HG03442 (cell line): ENCODE results near the gene KCNQ5.
"Not testable (repeated sequence)": the region's sequence is repeated elsewhere in the genome, so short reads cannot be mapped to it uniquely, and the experiment has no call there.

Source experiments
- ATAC-seq: cut with Tn5 transposase; IDR thresholded peaks from one replicate; pipeline ENCODE4 v1.9.1; 2021; ENCODE audit warnings: mild to moderate bottlenecking, moderate library complexity; ENCODE audit not compliant: unreplicated experiment

KCNQ5 gene

DNA sequence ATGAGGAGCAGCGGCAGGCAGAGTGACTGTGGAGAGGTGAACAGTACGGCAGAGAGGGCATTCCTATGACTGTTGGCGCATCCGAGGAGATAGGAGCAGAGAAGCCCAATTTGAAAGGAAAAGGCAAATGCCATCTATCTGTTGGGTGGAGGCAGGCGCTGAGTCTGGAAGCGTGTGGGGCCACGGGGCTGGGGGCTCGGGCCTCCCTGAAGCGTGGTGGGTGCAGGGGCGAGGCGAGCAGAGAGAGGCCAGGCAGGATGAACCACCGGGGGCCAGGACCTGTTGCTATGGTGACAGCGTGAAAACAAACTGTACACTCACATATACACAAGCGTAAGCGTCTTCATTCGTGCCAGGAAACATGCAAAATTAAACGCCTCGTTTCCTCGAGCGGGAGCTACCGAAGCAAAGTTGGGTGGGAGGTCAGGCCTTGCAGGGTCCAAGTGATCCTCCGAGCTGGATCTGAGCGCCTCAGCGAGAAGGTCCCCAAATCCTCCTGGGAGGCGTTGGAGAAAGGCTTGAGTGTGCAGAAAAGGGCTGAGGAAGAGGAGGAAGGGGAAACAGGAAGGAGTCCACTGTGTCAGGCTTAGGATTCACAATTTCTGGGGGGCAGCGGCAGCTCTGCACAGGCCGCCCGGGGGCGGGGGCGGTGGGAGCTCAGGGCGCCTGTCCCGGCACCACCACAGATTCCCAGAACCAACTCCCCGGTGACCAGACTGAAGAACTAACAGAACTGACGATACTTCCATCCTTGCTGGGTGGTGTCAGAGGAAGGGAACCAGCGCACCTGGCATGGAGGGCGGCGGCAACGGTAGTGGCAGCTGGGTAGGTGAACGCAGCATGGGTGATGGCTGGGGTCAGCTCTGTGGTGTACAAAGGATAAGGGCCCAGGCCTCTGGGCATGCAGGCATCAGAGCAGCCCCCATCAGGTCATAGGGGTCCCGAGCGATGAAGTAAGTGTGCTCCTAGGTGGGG, 535.2 kb downstream of the KCNQ5 start:
- no peak for ATAC-seq

DNA sequence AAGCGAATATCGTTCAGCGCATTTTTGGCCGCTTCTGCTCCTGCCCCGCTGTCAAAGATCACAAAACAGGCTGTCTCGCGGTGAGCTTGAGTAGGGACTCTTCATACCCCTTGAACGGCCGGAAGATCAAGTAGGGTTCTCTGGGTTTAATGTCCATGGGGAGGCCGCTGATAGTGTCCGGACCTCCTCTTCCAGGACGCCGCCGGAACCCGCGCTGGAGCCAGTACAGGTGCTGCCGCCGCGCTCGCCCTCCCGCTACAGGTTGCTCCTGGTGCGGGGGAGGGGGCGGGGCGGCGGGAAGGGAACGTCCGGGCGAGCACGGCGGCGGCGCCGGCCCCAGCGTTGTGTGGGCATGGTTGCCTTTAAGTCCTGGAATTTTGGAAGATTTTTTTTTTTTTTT, 536.0 kb downstream of the KCNQ5 start:
- no peak for ATAC-seq

GRCh38 chr6:73169111-73169510, 547.2 kb downstream of the KCNQ5 start:
- ATAC-seq, result no peak

GRCh38 chr6:73169633-73170032, 547.8 kb downstream of the KCNQ5 start:
- ATAC-seq, result no peak

DNA sequence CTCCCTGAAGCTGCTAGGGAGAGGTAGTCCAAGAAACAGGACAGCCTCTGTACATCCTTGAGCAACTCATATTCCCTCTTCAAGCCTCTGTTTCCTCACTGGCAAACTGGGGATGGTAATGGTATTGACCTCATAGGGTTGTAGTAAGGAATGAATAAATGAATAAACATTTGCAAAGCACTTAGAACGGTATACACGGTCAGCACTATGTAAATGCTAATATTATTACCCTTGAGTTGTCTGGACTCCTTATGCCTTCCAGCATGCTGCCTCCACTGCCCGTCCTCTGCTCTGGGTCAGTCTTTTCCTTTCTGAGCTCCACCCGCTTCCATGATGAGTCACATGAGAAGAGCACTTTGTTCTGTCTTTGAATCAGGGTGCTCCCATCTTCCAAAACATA, 552.8 kb downstream of the KCNQ5 start:
- ATAC-seq, result no peak

DNA sequence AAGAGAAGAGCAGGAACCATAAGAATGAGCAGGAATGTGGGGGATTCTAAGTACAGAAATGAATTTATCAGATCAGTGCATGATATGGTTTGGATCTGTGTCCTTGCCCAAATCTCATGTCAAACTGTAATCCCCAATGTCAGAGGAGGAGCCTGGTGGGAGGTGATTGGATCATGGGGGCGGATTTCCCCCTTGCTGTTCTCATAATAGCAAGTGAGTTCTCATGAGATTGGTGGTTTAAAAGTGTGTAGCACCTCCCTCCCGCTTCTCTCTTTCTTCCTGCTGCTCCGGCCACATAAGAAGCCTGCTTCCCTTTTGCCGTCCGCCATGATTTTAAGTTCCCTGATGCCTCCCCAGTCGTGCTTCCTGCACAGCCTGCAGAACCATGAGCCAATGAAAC, 554.2 kb downstream of the KCNQ5 start:
- ATAC-seq, result no peak

GRCh38 chr6:73177221-73177944, 555.5 kb downstream of the KCNQ5 start:
- ATAC-seq, result peak; percentile 43

DNA sequence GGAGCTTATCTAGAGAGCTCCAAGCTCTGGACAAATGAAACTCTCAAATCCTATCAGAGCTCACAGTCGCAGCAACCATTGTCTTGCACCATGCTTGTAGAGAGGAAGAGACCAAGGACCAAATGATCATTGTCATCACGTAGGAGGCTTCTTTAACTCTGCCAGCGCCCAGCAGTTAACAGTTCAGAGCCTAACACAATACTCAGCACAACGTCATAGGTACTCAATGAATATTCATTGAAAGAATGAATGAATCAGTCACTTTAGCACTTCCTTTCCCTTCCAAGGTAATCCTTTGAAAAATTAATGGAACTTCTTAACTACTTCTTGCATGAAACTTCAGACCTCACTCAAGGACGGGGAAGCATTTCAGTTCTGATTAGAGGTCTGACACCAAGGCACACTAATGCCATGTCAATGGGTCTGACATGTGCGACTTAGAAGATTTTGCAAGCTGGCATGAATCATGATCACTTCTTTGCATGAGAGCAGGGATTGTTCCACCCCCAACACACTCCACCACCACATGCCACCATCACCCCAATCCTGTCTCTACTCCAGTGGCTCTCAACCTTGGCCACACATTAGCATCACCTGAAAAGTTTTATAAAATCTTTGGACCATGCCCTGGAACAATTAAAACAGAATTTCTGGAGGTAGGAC, 558.3 kb downstream of the KCNQ5 start:
- no peak for ATAC-seq

- peak; percentile 84 for ATAC-seq
Measured at GRCh38 chr6:73180763-73181619, 559.1 kb downstream of the KCNQ5 start.

- peak; percentile 42 for ATAC-seq
Measured at GRCh38 chr6:73182021-73182607, 560.2 kb downstream of the KCNQ5 start.

DNA sequence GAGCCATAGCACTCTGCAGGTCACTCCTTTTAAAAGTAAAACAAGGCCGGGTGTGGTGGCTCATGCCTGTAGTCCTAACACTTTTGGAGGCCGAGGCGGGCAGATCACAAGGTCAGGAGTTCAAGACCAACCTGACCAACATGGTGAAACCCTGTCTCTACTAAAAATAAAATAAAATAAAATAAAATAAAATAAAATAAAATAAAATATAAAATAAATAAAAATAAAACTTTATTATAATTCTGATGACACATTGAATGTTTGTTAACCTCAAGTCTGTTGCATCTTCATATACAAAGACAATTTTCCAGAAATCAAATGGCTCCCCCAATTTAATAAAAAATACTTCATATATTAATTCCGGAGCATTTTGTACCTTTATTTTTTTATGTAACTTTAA, 571.4 kb downstream of the KCNQ5 start:
- ATAC-seq, result not testable (repeated sequence)

- ATAC-seq, result no peak
Measured at GRCh38 chr6:73194744-73195143, 572.9 kb downstream of the KCNQ5 start.

GRCh38 chr6:73200247-73200646, 578.4 kb downstream of the KCNQ5 start:
- ATAC-seq, result no peak

- no peak for ATAC-seq
Measured at GRCh38 chr6:73200735-73201134, 578.9 kb downstream of the KCNQ5 start.

- no peak for ATAC-seq
Measured at GRCh38 chr6:73203098-73203497, 581.2 kb downstream of the KCNQ5 start.

GRCh38 chr6:73204252-73204651, 582.4 kb downstream of the KCNQ5 start:
- ATAC-seq, result no peak

DNA sequence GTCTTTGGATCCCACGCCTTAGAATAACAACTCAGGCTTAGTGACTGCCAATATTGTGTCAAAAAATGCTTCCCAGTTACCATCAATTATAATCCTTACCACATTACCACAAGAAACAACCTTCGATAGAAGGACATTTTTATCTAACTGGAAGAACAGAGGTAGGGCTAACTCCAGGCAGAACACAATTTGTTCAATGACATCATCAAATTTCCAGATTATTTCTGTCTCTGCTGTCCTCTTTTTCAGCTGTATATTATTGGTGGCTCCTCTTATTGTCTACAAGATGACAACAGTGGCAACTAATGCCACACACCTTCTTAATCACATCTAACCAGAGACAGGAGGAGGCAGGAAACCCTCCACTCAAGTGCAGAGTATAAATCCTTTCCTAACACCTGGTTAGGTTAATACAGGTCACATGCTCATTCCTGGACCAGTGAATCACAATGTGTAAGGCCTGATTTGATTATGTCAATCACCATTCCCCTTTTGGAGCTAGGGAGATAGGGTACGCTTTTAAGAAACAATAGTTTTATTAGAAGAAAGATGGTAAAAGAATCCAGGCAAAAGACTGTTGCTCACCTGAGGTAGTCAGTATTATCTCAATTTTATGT, 585.5 kb downstream of the KCNQ5 start:
- no peak for ATAC-seq

- no peak for ATAC-seq
Measured at GRCh38 chr6:73209117-73209516, 587.3 kb downstream of the KCNQ5 start.

- ATAC-seq, result no peak
Measured at GRCh38 chr6:73216859-73217258, 595.0 kb downstream of the KCNQ5 start.

DNA sequence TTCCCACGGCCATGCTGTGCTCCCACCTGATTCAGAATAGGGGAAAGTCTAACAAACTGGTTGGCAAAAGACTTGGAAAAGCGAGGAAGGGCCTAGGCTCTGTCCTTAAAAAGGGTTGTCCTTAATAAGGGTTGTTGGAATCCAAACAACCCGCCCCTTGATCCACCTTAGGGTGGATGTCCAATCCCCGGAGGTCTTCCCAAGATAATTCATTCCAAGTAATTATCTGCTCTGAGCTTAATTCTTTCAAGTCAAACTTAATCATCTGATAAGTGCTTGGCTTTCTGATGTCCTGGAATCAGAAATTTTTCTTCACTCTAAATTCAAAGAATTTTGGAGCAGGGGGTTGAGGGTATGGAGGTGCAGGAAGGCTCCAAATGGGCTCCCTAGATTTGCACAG, 603.5 kb downstream of the KCNQ5 start, which contains the start of gene KHDC1L:
KHDC1L (minus strand) TSS at position 101 of the 400 bp plus-strand sequence; CDS start at position 13, 88 bp downstream.
- ATAC-seq, result no peak
